ENCODE data around the gene INPP5D. TPM values are rescaled to one million over a fixed set of nuclear protein-coding genes. Genes with fewer than 3 reads are reported as not detected.

The INPP5D gene
- total and polyA plus RNA-seq, 7 donors: 1.2 to 4.2 (median 2.8) TPM

GRCh38 chr2:233053928-233054784 is 6.0 kb upstream of the INPP5D start:
- Histone ChIP-seq H3K4me3 (no peak overlapping the region), H3K9me3 (no peaks in the 10 kb centered on the region), H3K4me1 (no peaks in the 10 kb centered on the region), H3K27me3 (ENCODE audit: insufficient read depth in 3 of 3, low read length in 2 of 3) (no peaks in the 10 kb centered on the region), H3K27ac (no peak overlapping the region), H3K36me3 (ENCODE audit: insufficient read depth in 1 of 2, low read depth in 1 of 2) (no peaks in the 10 kb centered on the region)
- TF ChIP-seq, protein P1, sequence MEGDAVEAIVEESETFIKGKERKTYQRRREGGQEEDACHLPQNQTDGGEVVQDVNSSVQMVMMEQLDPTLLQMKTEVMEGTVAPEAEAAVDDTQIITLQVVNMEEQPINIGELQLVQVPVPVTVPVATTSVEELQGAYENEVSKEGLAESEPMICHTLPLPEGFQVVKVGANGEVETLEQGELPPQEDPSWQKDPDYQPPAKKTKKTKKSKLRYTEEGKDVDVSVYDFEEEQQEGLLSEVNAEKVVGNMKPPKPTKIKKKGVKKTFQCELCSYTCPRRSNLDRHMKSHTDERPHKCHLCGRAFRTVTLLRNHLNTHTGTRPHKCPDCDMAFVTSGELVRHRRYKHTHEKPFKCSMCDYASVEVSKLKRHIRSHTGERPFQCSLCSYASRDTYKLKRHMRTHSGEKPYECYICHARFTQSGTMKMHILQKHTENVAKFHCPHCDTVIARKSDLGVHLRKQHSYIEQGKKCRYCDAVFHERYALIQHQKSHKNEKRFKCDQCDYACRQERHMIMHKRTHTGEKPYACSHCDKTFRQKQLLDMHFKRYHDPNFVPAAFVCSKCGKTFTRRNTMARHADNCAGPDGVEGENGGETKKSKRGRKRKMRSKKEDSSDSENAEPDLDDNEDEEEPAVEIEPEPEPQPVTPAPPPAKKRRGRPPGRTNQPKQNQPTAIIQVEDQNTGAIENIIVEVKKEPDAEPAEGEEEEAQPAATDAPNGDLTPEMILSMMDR (IDR thresholded peaks at IDR 0.05): peak; percentile 85
- peak; percentile 69 to 80 (median 74) for ATAC-seq
- intact Hi-C loops (cut with DNase I): loop anchor here (5.0 to 10.0 kb wide), 2 partner anchors 202 to 449 kb away; no protein-coding TSS in a partner anchor
- 27 to 29% (median 29%) methylated on average over 22 of the region's 22 CpGs for WGBS, 3 donors
- DNase-seq: peak; percentile 62 to 79

DNA sequence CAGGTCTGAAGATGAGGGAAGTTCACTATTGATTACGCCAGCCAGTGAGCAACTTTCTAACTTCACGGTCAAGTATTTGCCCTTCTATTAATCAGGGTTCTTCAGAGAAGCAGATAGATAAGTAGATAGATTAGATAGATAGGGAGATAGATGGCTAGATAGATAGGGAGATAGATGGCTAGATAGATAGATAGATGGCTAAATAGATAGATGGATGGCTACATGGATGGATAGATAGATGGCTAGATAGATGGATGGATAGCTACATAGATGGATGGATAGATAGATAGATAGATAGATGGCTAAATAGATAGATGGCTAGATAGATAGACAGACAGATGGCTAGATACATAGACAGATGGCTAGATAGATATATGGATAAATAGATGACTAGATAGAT is 4.8 kb upstream of the INPP5D start:
- Histone ChIP-seq H3K27ac (no peak overlapping the region), H3K9me3 (no peaks in the 10 kb centered on the region), H3K27me3 (ENCODE audit: insufficient read depth in 3 of 3, low read length in 2 of 3) (no peaks in the 10 kb centered on the region), H3K36me3 (ENCODE audit: insufficient read depth in 1 of 2, low read depth in 1 of 2) (no peaks in the 10 kb centered on the region), H3K4me1 (no peaks in the 10 kb centered on the region), H3K4me3 (no peak overlapping the region)
- WGBS, 3 donors: 94 to 97% (median 96%) methylated on average over 2 of the region's 2 CpGs
- TF ChIP-seq, protein P1 (IDR thresholded peaks at IDR 0.05): no peak
- no peak for ATAC-seq
- DNase-seq: no peak
- intact Hi-C loops (cut with DNase I): loop anchor here in 1 of 2 donors (10.0 kb wide), 1 partner anchor 451 kb away; no protein-coding TSS in a partner anchor

- WGBS, 3 donors: 59 to 73% (median 61%) methylated on average over 6 of the region's 6 CpGs
- intact Hi-C loops (cut with DNase I): loop anchor here in 1 of 2 donors (10.0 kb wide), 1 partner anchor 452 kb away; no protein-coding TSS in a partner anchor
- Histone ChIP-seq H3K27ac (no peak overlapping the region), H3K4me3 (no peak overlapping the region), H3K9me3 (no peaks in the 10 kb centered on the region), H3K4me1 (peaks cover 4% of the 10 kb centered on the region), H3K27me3 (ENCODE audit: insufficient read depth in 3 of 3, low read length in 2 of 3) (no peaks in the 10 kb centered on the region), H3K36me3 (ENCODE audit: insufficient read depth in 1 of 2, low read depth in 1 of 2) (no peaks in the 10 kb centered on the region)
- TF ChIP-seq, protein P1 (IDR thresholded peaks at IDR 0.05): no peak
- ATAC-seq (no peak), DNase-seq (no peak)
Measured at GRCh38 chr2:233056961-233057605, 3.1 kb upstream of the INPP5D start.

- Histone ChIP-seq H3K27ac (peak overlapping the region; percentile 63), H3K36me3 (ENCODE audit: insufficient read depth in 1 of 2, low read depth in 1 of 2) (no peaks in the 10 kb centered on the region), H3K9me3 (no peaks in the 10 kb centered on the region), H3K27me3 (ENCODE audit: insufficient read depth in 3 of 3, low read length in 2 of 3) (no peaks in the 10 kb centered on the region), H3K4me3 (no peak overlapping the region), H3K4me1 (peaks cover 5% of the 10 kb centered on the region)
- ATAC-seq: no peak
- TF ChIP-seq, protein P1 (IDR thresholded peaks at IDR 0.05): no peak
- 95 to 96% (median 95%) methylated on average over 24 of the region's 24 CpGs for WGBS, 3 donors
- intact Hi-C loops (cut with DNase I): loop anchor here in 1 of 2 donors (10.0 kb wide), 1 partner anchor 454 kb away; no protein-coding TSS in a partner anchor
- DNase-seq: no peak
Measured at GRCh38 chr2:233058717-233059546, 1.2 kb upstream of the INPP5D start.
